DND-41 (cell line): Measurements from ENCODE around the gene PTGDR2.
A peak's percentile ranks its signal among the peaks of the same experiment; 100 is the strongest.

Experiments
- ATAC-seq: fragments of 200-7000 bp; cut with Tn5 transposase; 3 replicates; pipeline ENCODE4 v1.9.1; 2021; ENCODE audit warnings: low read depth; ENCODE audit not compliant: insufficient read depth
- DNase-seq: peaks from one replicate; pipeline ENCODE4 v3.0.0-alpha.2; 2020
- H2AFZ ChIP-seq: 2 replicates; pipeline ENCODE4 v1.6.0; 2012; ENCODE audit warnings: low read depth, low read length
- H3K27ac ChIP-seq: 2 replicates; pipeline ENCODE4 v1.5.1; 2012; ENCODE audit warnings: low read length, inconsistent platforms
- H3K27me3 ChIP-seq: fragments of 200-600 bp; sonication (generic); 2 replicates; pipeline ENCODE4 v1.6.0; 2012; ENCODE audit warnings: low read length, mild to moderate bottlenecking, inconsistent platforms; ENCODE audit not compliant: insufficient read depth, poor library complexity
- H3K36me3 ChIP-seq: 2 replicates; pipeline ENCODE4 v1.5.1; 2012; ENCODE audit warnings: low read length, inconsistent platforms; ENCODE audit not compliant: insufficient read depth
- H3K4me1 ChIP-seq: 2 replicates; pipeline ENCODE4 v1.5.1; 2012; ENCODE audit warnings: mild to moderate bottlenecking, low read length; ENCODE audit not compliant: insufficient read depth
- H3K4me2 ChIP-seq: 2 replicates; pipeline ENCODE4 v1.6.0; 2012; ENCODE audit warnings: mild to moderate bottlenecking, moderate library complexity, low read length, inconsistent platforms; ENCODE audit not compliant: insufficient read depth
- H3K4me3 ChIP-seq, 2 experiments: fragments of 200-600 bp in 1 of 2; shearing (Covaris generic) in 1 of 2; 2 replicates each; pipeline ENCODE4 v1.5.1; 2012 to 2016; ENCODE audit warnings: inconsistent platforms in 2 of 2, low read length in 2 of 2, mild to moderate bottlenecking in 2 of 2, low read depth in 1 of 2, moderate library complexity in 1 of 2
- H3K79me2 ChIP-seq: 2 replicates; pipeline ENCODE4 v1.6.0; 2012; ENCODE audit warnings: low read length, inconsistent platforms; ENCODE audit not compliant: insufficient read depth
- H3K9ac ChIP-seq: 2 replicates; pipeline ENCODE4 v1.6.0; 2012; ENCODE audit warnings: low read depth, mild to moderate bottlenecking, inconsistent platforms, low read length, moderate library complexity
- H3K9me3 ChIP-seq: 2 replicates; pipeline ENCODE4 v1.5.1; 2012; ENCODE audit warnings: low read length, moderate library complexity, mild to moderate bottlenecking, inconsistent platforms; ENCODE audit not compliant: insufficient read depth, severe bottlenecking
- H4K20me1 ChIP-seq: 2 replicates; pipeline ENCODE4 v1.6.0; 2012; ENCODE audit warnings: low read length; ENCODE audit not compliant: insufficient read depth
- EZH2 ChIP-seq: IDR thresholded peaks from 3 replicates; pipeline ENCODE4 v1.6.1; 2012; ENCODE audit warnings: borderline replicate concordance, low read depth, mild to moderate bottlenecking, moderate library complexity, low read length, inconsistent platforms; ENCODE audit not compliant: severe bottlenecking
- TF ChIP-seq, protein P1 (sequence below): IDR thresholded peaks from 2 replicates; pipeline ENCODE4 v1.5.1; 2012; ENCODE audit warnings: borderline replicate concordance, low read length, moderate library complexity, mild to moderate bottlenecking; ENCODE audit not compliant: poor library complexity, severe bottlenecking; ENCODE audit errors: extremely low read depth

Gene PTGDR2

DNA sequence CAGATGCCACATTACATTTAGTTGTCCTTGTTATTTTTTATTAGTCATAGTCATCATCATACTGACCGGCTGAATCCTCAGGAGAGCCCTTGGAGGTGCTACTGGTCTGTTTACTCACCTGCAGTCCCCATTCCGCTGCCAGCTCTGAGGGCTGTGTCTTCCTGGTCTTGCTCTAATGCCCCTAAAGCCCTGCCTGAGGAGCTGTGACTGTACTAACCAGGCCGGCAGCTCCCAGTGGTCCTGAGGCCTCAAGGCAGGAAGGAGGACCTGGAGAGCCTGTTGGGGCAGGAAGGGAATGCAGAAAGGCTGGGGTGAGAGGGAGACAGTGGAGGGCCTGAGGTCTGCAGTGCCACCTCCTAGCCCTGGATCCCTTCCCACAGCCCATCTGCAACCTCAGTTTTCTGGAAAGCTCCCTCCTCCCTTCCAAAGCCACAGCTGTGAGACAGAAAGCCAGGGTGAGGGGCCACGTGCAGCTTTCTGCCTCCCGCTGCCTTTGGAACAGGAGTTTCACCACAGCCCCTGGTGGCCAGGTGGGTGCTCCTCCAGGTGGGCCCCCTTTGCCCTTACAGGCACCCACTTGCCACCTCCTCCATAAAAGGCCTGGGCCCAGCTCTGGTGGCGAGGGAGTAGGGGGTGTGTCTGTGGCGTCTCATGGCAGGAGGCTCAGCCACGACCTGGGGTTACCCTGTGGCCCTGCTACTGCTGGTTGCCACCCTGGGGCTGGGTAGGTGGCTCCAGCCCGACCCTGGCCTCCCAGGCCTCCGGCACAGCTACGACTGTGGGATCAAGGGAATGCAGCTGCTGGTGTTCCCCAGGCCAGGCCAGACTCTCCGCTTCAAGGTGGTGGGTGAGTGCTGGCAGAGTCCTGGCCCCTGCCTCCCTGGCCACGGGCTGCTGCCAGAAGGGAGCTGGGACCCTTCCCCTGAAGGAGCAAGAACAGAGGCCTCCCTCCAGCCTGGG, 11.4 kb upstream of the PTGDR2 start, which contains the start of gene ZP1:
Gene ZP1, plus strand, starts transcription at position 632 of the 960 bp plus-strand sequence. Its CDS starts 20 bp downstream, at position 652.
- Histone ChIP-seq H3K36me3 (no peaks in the 10 kb centered on the region), H3K27me3 (no peaks in the 10 kb centered on the region), H3K9me3 (no peaks in the 10 kb centered on the region), H2AFZ (no peak within 1 kb of the TSS), H3K4me1 (peaks cover 62% of the 10 kb centered on the region), H3K9ac (no peak within 1 kb of the TSS), H3K79me2 (no peaks in the 10 kb centered on the region), H3K4me3 (no peak within 1 kb of the TSS), H4K20me1 (no peaks in the 10 kb centered on the region), H3K4me2 (no peak within 1 kb of the TSS), H3K27ac (peak within 1 kb of the TSS; percentile 93)
- TF ChIP-seq EZH2, result no peak
- TF ChIP-seq, protein P1, sequence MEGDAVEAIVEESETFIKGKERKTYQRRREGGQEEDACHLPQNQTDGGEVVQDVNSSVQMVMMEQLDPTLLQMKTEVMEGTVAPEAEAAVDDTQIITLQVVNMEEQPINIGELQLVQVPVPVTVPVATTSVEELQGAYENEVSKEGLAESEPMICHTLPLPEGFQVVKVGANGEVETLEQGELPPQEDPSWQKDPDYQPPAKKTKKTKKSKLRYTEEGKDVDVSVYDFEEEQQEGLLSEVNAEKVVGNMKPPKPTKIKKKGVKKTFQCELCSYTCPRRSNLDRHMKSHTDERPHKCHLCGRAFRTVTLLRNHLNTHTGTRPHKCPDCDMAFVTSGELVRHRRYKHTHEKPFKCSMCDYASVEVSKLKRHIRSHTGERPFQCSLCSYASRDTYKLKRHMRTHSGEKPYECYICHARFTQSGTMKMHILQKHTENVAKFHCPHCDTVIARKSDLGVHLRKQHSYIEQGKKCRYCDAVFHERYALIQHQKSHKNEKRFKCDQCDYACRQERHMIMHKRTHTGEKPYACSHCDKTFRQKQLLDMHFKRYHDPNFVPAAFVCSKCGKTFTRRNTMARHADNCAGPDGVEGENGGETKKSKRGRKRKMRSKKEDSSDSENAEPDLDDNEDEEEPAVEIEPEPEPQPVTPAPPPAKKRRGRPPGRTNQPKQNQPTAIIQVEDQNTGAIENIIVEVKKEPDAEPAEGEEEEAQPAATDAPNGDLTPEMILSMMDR, result no peak
- ATAC-seq, result peak; percentile 5; the same call in 2 of the 3 replicates
- peak; percentile 75 for DNase-seq

DNA sequence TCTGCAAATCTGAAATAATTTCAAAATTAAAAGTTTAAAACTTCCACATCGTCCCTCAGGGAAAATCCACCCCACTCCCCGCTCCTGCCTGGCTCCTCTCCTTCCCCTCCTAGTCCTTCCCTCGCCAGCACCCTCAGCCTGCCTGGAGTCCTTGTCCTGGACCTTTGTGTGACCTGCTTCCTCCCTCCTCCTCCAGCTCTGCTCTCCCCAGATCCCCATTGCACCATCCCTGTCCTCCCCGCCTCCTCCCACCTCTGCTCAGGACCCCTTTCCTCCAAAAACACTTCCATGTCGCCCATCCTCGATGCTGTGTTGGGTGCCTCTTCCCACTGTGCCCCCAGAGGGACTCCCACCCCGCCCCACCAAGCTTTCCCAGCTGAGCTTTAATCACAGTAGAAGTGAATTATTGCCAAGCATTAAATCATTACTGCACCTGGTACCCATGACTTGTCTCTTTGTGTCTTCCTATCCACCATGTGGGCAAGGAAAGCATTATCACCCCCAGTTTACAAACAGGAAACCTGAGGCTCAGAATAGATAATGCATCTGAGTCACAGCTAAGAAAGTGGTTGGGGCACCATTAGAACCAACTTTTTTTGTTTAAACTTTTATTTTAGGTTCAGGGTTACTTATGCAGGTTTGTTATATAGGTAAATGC, 9.2 kb upstream of the PTGDR2 start:
- Histone ChIP-seq H3K9ac (no peak overlapping the region), H3K4me1 (peaks cover 40% of the 10 kb centered on the region), H3K27me3 (no peaks in the 10 kb centered on the region), H3K9me3 (no peaks in the 10 kb centered on the region), H3K4me3 (no peak overlapping the region), H3K79me2 (no peaks in the 10 kb centered on the region), H4K20me1 (no peaks in the 10 kb centered on the region), H2AFZ (no peak overlapping the region), H3K27ac (no peak overlapping the region), H3K4me2 (no peak overlapping the region), H3K36me3 (no peaks in the 10 kb centered on the region)
- ATAC-seq (no peak), DNase-seq (no peak)
- TF ChIP-seq, protein P1, result no peak
- no peak for TF ChIP-seq EZH2

DNA sequence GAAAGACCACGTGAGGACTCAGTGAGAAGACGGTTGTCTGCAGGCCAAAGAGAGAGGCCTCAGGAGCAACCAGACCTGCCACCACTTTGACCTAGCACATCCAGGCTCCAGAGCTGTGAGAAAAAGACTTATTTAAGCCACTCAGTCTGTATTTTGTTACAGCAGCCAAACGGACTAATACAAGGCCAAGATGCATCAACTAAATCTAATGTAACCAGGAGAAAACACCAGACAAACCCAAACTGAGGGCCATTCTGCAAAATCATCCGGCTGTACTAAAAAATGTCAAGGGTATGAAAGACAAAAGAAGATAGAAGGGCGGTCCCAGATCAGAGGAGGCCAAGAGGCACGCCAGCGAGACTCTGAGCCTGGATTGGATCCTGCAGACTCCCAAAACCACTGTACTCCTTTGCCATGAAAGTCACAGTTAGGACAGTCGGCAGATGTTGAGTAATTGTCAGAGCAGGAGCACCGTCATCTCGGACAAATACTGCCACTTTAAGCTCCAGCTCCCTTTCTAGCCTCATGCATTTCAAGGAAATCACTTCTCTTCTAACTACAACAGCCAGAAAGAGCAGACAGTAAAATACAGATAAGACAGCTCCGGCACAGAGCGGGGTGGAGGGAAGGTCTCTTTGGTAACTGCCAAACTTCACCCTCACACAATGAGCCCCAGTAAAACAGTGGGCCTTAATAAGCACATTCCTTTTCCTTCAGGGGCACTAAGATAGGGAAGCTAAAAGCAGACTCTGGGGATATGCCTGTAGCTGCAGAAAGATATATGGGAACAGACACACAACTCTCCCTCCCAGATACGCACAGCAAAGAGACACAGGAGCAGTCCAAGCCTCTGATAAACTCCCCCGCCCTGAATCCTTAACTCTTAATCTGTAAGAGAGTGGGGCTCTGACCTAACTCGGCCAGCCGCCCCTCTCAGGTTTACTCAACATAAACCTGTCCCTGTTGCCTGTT, 8.1 kb upstream of the PTGDR2 start:
- no peaks in the 10 kb centered on the region for H3K27me3 ChIP-seq
- no peaks in the 10 kb centered on the region for H3K79me2 ChIP-seq
- no peak overlapping the region for H2AFZ ChIP-seq
- H3K4me3 ChIP-seq, result no peak overlapping the region
- H3K4me1 ChIP-seq, result peaks cover 31% of the 10 kb centered on the region
- DNase-seq (no peak), ATAC-seq (no peak)
- no peaks in the 10 kb centered on the region for H3K36me3 ChIP-seq
- TF ChIP-seq, protein P1, result no peak
- no peak for TF ChIP-seq EZH2
- H3K4me2 ChIP-seq, result no peak overlapping the region
- no peaks in the 10 kb centered on the region for H3K9me3 ChIP-seq
- H3K9ac ChIP-seq, result no peak overlapping the region
- no peak overlapping the region for H3K27ac ChIP-seq
- no peaks in the 10 kb centered on the region for H4K20me1 ChIP-seq
